Thoracic aorta (tissue), 2 donors: ENCODE results near the gene IL21. TPM values are rescaled to one million over a fixed set of nuclear protein-coding genes. Genes with fewer than 3 reads are reported as not detected.

Source experiments
- ATAC-seq: fragments of 150-250 bp; one replicate; pipeline ENCODE4 v1.8.0; 2017; ENCODE audit warnings: low read depth; ENCODE audit not compliant: insufficient number of reproducible peaks, low FRiP score
- DNase-seq: peaks from one replicate; pipeline ENCODE4 v3.0.0-alpha.2; 2020; ENCODE audit warnings: low spot score
- H3K27ac ChIP-seq, 2 donors: fragments of 200-600 bp; sonication (generic); 1 replicate in 1 of 2; 2 replicates in 1 of 2; pipeline ENCODE4 v1.5.1; 2016; ENCODE audit warnings: mild to moderate bottlenecking in 2 of 2, moderate library complexity in 2 of 2
- H3K27me3 ChIP-seq: fragments of 200-600 bp; sonication (generic); replicated peaks from 2 replicates; pipeline ENCODE4 v1.6.0; 2016; ENCODE audit warnings: mild to moderate bottlenecking; ENCODE audit not compliant: insufficient read depth
- H3K36me3 ChIP-seq: fragments of 200-600 bp; sonication (generic); one replicate; pipeline ENCODE4 v1.5.1; 2016
- H3K4me1 ChIP-seq, 2 donors: fragments of 200-600 bp; sonication (generic); 1 replicate in 1 of 2; 2 replicates in 1 of 2; pipeline versions ENCODE4 v1.5.1 to v1.6.0; 2016; ENCODE audit warnings: low read depth in 2 of 2, mild to moderate bottlenecking in 1 of 2; ENCODE audit not compliant: control insufficient read depth in 1 of 2
- H3K4me3 ChIP-seq: fragments of 200-600 bp; sonication (generic); 2 replicates; pipeline ENCODE4 v1.5.1; 2016; ENCODE audit warnings: mild to moderate bottlenecking
- H3K9me3 ChIP-seq: fragments of 200-600 bp; sonication (generic); 2 replicates; pipeline ENCODE4 v1.5.1; 2016
- CTCF ChIP-seq: fragments of 200-600 bp; sonication (generic); IDR thresholded peaks from one replicate; pipeline ENCODE4 v1.5.1; 2019; ENCODE audit warnings: antibody characterized with exemption
- total RNA-seq, 2 donors: library from RNA; depleted of rRNA; stranded (reverse); fragments of >200 nt; gene quantifications; one replicate each; pipeline versions ENCODE4 v1.1.0 to v1.2.3, GENCODE V29; 2016

Gene IL21
- total RNA-seq, 2 donors from 2014 or later, result not detected

- ATAC-seq (no peak), DNase-seq (no peak)
- no peaks in the 10 kb centered on the region for H3K27me3 ChIP-seq
- TF ChIP-seq CTCF, result no peak
- no peaks in the 10 kb centered on the region for H3K9me3 ChIP-seq
- no peak overlapping the region for H3K4me3 ChIP-seq
- H3K27ac ChIP-seq, result no peak overlapping the region
- peaks cover 9 to 11% of the 10 kb centered on the region in 2 donors for H3K4me1 ChIP-seq
- H3K36me3 ChIP-seq, result no peaks in the 10 kb centered on the region
Observed at GRCh38 chr4:122616915-122617596, 3.8 kb downstream of the IL21 start.

- Histone ChIP-seq H3K36me3 (no peaks in the 10 kb centered on the region), H3K27me3 (no peaks in the 10 kb centered on the region), H3K27ac (no peak overlapping the region), H3K9me3 (no peaks in the 10 kb centered on the region), H3K4me1 (peaks cover 9 to 11% of the 10 kb centered on the region in 2 donors), H3K4me3 (no peak overlapping the region)
- DNase-seq (no peak), ATAC-seq (no peak)
- TF ChIP-seq CTCF, result no peak
Observed at GRCh38 chr4:122614621-122615020, 6.2 kb downstream of the IL21 start.

GRCh38 chr4:122612540-122612939, 8.3 kb downstream of the IL21 start:
- H3K4me1 ChIP-seq, result peaks cover 4 to 7% of the 10 kb centered on the region in 2 donors
- H3K9me3 ChIP-seq, result no peaks in the 10 kb centered on the region
- H3K27me3 ChIP-seq, result no peaks in the 10 kb centered on the region
- no peak overlapping the region for H3K4me3 ChIP-seq
- no peak for DNase-seq
- no peak for TF ChIP-seq CTCF
- no peak overlapping the region for H3K27ac ChIP-seq
- H3K36me3 ChIP-seq, result no peaks in the 10 kb centered on the region
- ATAC-seq, result no peak

- Histone ChIP-seq H3K36me3 (no peaks in the 10 kb centered on the region), H3K27me3 (no peaks in the 10 kb centered on the region), H3K9me3 (no peaks in the 10 kb centered on the region), H3K4me1 (no peaks in the 10 kb centered on the region), H3K27ac (no peak overlapping the region), H3K4me3 (no peak overlapping the region)
- ATAC-seq, result no peak
- no peak for TF ChIP-seq CTCF
- no peak for DNase-seq
Observed at GRCh38 chr4:122606364-122607043, 14.4 kb downstream of the IL21 start.

- TF ChIP-seq CTCF, result no peak
- ATAC-seq, result no peak
- Histone ChIP-seq H3K27ac (no peak overlapping the region), H3K27me3 (no peaks in the 10 kb centered on the region), H3K4me1 (no peaks in the 10 kb centered on the region), H3K4me3 (no peak overlapping the region), H3K9me3 (no peaks in the 10 kb centered on the region), H3K36me3 (no peaks in the 10 kb centered on the region)
- DNase-seq, result no peak
Observed at GRCh38 chr4:122604146-122604545, 16.7 kb downstream of the IL21 start.
